ENCODE results near the gene RERE.

Gene RERE

GRCh38 chr1:8813016-8813763, 4.2 kb downstream of the RERE start:
- TF ChIP-seq, protein P1, sequence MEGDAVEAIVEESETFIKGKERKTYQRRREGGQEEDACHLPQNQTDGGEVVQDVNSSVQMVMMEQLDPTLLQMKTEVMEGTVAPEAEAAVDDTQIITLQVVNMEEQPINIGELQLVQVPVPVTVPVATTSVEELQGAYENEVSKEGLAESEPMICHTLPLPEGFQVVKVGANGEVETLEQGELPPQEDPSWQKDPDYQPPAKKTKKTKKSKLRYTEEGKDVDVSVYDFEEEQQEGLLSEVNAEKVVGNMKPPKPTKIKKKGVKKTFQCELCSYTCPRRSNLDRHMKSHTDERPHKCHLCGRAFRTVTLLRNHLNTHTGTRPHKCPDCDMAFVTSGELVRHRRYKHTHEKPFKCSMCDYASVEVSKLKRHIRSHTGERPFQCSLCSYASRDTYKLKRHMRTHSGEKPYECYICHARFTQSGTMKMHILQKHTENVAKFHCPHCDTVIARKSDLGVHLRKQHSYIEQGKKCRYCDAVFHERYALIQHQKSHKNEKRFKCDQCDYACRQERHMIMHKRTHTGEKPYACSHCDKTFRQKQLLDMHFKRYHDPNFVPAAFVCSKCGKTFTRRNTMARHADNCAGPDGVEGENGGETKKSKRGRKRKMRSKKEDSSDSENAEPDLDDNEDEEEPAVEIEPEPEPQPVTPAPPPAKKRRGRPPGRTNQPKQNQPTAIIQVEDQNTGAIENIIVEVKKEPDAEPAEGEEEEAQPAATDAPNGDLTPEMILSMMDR (IDR thresholded peaks at IDR 0.05; ENCODE audit: low read depth, low read length): no peak
- DNase-seq (ENCODE audit: extremely low read depth, low read depth): no peak

- no peak for DNase-seq (ENCODE audit: extremely low read depth, low read depth)
- TF ChIP-seq, protein P1 (IDR thresholded peaks at IDR 0.05; ENCODE audit: low read depth, low read length): no peak
These were observed 5.4 kb downstream of the RERE start for GRCh38 chr1:8812081-8812480.

DNA sequence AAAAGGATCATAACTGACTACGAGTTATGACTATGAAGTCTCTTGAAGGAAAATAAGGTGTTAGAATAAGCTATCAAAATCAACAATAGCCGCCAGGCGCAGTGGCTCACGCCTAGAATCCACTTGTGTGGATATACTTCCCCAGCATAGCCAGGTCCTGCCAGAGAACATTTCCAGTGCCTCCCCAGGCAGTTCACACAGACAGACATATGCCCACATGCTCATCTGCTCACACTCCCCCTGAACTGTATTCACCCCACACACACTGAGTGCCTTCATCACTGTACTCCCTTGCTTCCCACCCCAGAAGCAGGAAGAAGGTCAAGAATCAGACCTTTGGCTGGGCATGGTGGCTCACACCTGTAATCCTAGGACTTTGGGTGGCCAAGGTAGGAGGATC, 6.5 kb downstream of the RERE start:
- TF ChIP-seq, protein P1 (IDR thresholded peaks at IDR 0.05; ENCODE audit: low read depth, low read length): no peak
- DNase-seq (ENCODE audit: extremely low read depth, low read depth): no peak

DNA sequence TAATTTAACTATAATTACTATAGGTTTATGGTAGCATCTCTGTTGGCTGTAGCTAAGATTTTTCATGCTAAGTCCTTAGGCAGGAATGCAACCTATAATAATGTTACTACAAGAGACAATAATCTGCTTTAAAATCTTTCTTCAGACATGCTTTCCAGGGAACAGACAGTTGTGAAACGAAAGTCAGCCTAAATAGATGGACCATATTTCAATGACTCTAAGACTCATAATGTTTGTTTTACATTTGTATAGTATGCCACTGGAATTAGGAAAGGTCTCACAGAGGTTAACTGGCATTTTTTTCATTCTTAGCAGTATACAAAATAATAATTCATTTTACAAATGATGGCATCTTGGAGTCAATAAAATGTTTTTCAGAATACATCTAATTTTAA, 8.1 kb downstream of the RERE start:
- DNase-seq (ENCODE audit: extremely low read depth, low read depth): no peak
- TF ChIP-seq, protein P1 (IDR thresholded peaks at IDR 0.05; ENCODE audit: low read depth, low read length): no peak

DNA sequence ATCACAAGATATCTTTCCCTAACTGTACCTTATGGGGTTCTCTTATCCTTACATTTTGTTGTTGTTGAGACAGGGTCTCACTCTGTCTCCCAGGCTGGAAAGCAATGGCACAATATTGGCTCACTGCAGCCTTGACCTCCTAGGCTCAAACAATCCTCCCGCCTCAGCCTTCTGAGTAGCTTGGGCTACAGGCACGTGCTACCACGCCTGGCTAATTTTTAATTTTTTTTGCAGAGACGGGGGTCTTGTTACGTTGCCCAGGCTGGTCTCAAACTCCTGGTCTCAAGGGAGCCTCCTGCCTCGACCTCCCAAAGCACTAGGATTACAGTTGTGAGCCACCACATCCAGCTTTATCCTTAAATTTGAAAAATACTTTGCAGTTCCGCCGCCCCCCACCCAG, 10.4 kb downstream of the RERE start:
- no peak for DNase-seq (ENCODE audit: extremely low read depth, low read depth)
- TF ChIP-seq, protein P1 (IDR thresholded peaks at IDR 0.05; ENCODE audit: low read depth, low read length): no peak

- TF ChIP-seq, protein P1 (IDR thresholded peaks at IDR 0.05; ENCODE audit: low read depth, low read length): no peak
These were observed 17.0 kb downstream of the RERE start for GRCh38 chr1:8800416-8800815.

DNA sequence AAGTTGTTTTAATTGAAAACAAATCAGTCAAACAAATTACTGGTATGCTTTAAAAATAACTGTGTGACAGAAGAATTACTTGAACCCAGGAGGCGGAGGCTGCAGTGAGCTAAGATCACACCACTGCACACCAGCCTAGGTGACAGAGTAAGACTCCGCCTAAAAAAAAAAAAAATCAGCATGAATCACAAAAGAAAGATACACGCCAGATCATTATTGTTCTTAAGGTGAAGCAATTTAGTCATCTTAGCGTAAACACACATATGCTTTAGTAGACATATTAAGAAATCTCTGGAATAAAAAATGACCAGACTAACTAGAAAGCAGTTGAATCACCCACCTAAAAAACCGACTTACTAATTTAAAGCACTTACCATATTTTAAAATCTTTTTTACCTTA, 20.2 kb downstream of the RERE start:
- TF ChIP-seq, protein P1 (IDR thresholded peaks at IDR 0.05; ENCODE audit: low read depth, low read length): no peak
- no peak for DNase-seq (ENCODE audit: extremely low read depth, low read depth)

More at GRCh38 chr1:8800416-8800815, 17.0 kb downstream of the RERE start:
- DNase-seq (ENCODE audit: extremely low read depth, low read depth): no peak
